Measurements from ENCODE around the gene PRDM5.

- TF ChIP-seq POLR2AphosphoS5 (IDR thresholded peaks at IDR 0.05; ENCODE audit: low read length): no peak
- TF ChIP-seq SP1 (IDR thresholded peaks at IDR 0.05; ENCODE audit: low read depth, low read length): no peak
- TF ChIP-seq, protein P1, sequence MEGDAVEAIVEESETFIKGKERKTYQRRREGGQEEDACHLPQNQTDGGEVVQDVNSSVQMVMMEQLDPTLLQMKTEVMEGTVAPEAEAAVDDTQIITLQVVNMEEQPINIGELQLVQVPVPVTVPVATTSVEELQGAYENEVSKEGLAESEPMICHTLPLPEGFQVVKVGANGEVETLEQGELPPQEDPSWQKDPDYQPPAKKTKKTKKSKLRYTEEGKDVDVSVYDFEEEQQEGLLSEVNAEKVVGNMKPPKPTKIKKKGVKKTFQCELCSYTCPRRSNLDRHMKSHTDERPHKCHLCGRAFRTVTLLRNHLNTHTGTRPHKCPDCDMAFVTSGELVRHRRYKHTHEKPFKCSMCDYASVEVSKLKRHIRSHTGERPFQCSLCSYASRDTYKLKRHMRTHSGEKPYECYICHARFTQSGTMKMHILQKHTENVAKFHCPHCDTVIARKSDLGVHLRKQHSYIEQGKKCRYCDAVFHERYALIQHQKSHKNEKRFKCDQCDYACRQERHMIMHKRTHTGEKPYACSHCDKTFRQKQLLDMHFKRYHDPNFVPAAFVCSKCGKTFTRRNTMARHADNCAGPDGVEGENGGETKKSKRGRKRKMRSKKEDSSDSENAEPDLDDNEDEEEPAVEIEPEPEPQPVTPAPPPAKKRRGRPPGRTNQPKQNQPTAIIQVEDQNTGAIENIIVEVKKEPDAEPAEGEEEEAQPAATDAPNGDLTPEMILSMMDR (IDR thresholded peaks at IDR 0.05 in 2 of 3, conservative IDR thresholded peaks at IDR 0.05 in 1 of 3; ENCODE audit: control insufficient read depth in 2 of 3, extremely low read depth in 1 of 3, insufficient read depth in 1 of 3, low read depth in 3 of 3, low read length in 3 of 3): no peak
- no peak for TF ChIP-seq GABPA (IDR thresholded peaks at IDR 0.05; ENCODE audit: low read depth)
- TF ChIP-seq, protein P2, sequence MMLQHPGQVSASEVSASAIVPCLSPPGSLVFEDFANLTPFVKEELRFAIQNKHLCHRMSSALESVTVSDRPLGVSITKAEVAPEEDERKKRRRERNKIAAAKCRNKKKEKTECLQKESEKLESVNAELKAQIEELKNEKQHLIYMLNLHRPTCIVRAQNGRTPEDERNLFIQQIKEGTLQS (IDR thresholded peaks at IDR 0.05; ENCODE audit: borderline replicate concordance, extremely low read depth, low read depth, low read length): no peak
- no peak for TF ChIP-seq SUZ12 (IDR thresholded peaks at IDR 0.05; ENCODE audit: unreplicated experiment)
- TF ChIP-seq HDAC2 (IDR thresholded peaks at IDR 0.05): no peak
These were observed 239.5 kb downstream of the PRDM5 start for GRCh38 chr4:120682981-120683380.
